Measurements from ENCODE around the gene OSTF1. TPM values are rescaled to one million over a fixed set of nuclear protein-coding genes. Genes with fewer than 3 reads are reported as not detected.

OSTF1 gene
- total RNA-seq, 1 donor from 2014 or later = 4.4 TPM

DNA sequence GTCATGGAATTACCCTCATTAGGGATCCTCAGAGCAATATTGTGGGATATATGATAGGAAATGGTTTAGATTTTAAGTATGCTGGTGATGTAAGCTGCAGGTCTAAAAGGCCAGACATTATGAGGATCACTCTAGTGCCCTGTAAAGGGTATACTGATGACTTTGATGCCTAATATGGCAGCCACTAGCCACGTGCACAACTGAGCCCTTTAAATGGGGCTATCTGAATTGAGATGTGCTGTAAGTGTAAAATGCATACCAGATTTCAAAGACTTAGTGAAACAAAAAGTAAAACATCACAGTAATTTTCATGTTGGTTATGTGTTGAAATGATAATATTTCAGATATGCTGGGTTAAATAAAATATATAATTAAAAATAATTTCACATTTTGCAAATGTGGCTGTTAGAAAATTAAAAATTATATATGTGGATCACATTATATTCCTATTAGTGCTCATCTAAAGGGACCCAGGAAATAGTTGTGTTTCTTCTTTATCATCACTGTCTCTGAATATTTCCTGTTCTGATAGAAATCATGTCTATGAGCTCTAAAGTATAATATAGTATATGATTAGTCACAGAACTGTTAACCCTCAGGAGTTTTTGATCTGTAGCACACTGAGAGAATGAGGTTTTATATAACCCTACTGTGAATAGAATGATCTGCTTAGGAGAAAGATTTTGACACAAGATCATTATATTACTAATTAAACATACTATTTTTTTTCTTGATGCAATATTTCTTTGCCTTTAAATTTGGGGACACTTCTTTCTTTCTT is 50.1 kb downstream of the OSTF1 start:
- TF ChIP-seq, protein P1, sequence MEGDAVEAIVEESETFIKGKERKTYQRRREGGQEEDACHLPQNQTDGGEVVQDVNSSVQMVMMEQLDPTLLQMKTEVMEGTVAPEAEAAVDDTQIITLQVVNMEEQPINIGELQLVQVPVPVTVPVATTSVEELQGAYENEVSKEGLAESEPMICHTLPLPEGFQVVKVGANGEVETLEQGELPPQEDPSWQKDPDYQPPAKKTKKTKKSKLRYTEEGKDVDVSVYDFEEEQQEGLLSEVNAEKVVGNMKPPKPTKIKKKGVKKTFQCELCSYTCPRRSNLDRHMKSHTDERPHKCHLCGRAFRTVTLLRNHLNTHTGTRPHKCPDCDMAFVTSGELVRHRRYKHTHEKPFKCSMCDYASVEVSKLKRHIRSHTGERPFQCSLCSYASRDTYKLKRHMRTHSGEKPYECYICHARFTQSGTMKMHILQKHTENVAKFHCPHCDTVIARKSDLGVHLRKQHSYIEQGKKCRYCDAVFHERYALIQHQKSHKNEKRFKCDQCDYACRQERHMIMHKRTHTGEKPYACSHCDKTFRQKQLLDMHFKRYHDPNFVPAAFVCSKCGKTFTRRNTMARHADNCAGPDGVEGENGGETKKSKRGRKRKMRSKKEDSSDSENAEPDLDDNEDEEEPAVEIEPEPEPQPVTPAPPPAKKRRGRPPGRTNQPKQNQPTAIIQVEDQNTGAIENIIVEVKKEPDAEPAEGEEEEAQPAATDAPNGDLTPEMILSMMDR (conservative IDR thresholded peaks at IDR 0.05) = no peak
- no peak for DNase-seq (ENCODE audit: low read depth, low spot score)
- no peaks in the 10 kb centered on the region for H3K27me3 Mint-ChIP-seq (ENCODE audit: low read depth)
- no peak overlapping the region for H3K4me3 Mint-ChIP-seq
- H3K27ac Mint-ChIP-seq (ENCODE audit: unreplicated experiment) = no peak overlapping the region
- H3K4me1 Mint-ChIP-seq = no peaks in the 10 kb centered on the region
- peaks cover 2% of the 10 kb centered on the region for H3K36me3 Mint-ChIP-seq (ENCODE audit: low read depth)
- H3K9me3 Mint-ChIP-seq = no peaks in the 10 kb centered on the region

DNA sequence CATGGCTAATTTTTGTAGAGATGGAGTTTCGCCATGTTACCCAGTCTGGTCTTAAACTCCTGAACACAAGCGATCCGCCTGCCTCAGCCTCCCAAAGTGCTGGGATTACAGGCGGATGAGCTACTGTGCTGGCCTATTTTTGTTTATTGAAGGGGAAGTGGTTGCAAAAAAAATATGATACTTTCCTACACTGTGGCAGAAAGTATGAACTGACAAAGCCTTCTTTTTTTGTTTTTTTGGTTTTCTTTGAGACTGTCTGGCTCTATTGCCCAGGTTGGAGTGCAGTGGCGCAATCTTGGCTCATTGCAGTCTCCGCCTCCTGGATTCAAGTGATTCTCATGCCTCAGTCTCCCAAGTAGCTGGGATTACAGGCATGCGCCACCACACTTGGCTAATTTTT is 50.9 kb downstream of the OSTF1 start:
- no peak for DNase-seq (ENCODE audit: low read depth, low spot score)
- Mint-ChIP-seq H3K4me1 (no peaks in the 10 kb centered on the region), H3K27me3 (ENCODE audit: low read depth) (no peaks in the 10 kb centered on the region), H3K9me3 (no peaks in the 10 kb centered on the region), H3K27ac (ENCODE audit: unreplicated experiment) (no peak overlapping the region), H3K4me3 (no peak overlapping the region), H3K36me3 (ENCODE audit: low read depth) (peaks cover 4% of the 10 kb centered on the region)
- TF ChIP-seq, protein P1 (conservative IDR thresholded peaks at IDR 0.05) = no peak

DNA sequence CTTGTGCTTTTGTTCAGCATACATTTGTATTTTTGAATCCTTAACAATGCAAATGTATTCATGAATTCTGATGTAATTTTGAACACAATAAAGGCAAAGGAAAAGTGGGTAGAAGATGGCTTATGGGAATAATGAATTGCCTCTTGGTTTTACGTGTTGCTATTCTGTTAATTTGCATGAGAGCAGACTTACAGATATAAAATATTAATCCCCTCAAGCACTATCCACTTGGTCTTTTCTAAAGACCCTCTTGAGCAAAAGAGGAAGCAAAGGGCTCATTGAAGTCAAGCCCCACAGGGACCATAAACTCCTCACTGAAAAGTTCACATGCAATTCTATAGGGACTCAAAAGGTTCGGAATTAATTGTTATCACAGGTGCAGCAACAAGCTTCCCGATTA is 51.9 kb downstream of the OSTF1 start:
- no peaks in the 10 kb centered on the region for H3K4me1 Mint-ChIP-seq
- peaks cover 5% of the 10 kb centered on the region for H3K9me3 Mint-ChIP-seq
- no peak overlapping the region for H3K4me3 Mint-ChIP-seq
- no peak overlapping the region for H3K27ac Mint-ChIP-seq (ENCODE audit: unreplicated experiment)
- no peaks in the 10 kb centered on the region for H3K27me3 Mint-ChIP-seq (ENCODE audit: low read depth)
- no peak for DNase-seq (ENCODE audit: low read depth, low spot score)
- TF ChIP-seq, protein P1 (conservative IDR thresholded peaks at IDR 0.05) = no peak
- H3K36me3 Mint-ChIP-seq (ENCODE audit: low read depth) = peaks cover 9% of the 10 kb centered on the region

DNA sequence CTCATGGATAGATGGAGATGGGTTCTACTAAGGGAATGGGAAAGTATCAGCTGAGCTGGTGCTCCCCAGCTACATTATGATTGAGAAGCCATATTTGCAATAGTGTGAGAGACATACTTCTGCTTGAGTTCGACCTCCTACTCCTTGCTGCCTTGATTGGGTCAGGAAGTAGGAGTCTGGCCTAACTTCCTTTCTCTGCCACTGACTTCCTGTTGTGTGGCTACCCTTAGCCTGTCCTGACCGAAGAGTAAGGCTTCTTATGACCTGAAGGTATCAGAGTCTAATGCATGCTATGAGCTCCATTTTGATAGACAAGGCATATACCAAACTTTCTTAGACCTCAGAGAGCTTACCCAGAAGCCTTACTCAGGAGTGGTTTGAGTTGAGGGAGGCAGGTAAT is 53.9 kb downstream of the OSTF1 start:
- H3K4me1 Mint-ChIP-seq = no peaks in the 10 kb centered on the region
- peaks cover 7% of the 10 kb centered on the region for H3K9me3 Mint-ChIP-seq
- TF ChIP-seq, protein P1 (conservative IDR thresholded peaks at IDR 0.05) = no peak
- H3K27me3 Mint-ChIP-seq (ENCODE audit: low read depth) = no peaks in the 10 kb centered on the region
- peaks cover 11% of the 10 kb centered on the region for H3K36me3 Mint-ChIP-seq (ENCODE audit: low read depth)
- DNase-seq (ENCODE audit: low read depth, low spot score) = no peak
- H3K4me3 Mint-ChIP-seq = no peak overlapping the region
- no peak overlapping the region for H3K27ac Mint-ChIP-seq (ENCODE audit: unreplicated experiment)

DNA sequence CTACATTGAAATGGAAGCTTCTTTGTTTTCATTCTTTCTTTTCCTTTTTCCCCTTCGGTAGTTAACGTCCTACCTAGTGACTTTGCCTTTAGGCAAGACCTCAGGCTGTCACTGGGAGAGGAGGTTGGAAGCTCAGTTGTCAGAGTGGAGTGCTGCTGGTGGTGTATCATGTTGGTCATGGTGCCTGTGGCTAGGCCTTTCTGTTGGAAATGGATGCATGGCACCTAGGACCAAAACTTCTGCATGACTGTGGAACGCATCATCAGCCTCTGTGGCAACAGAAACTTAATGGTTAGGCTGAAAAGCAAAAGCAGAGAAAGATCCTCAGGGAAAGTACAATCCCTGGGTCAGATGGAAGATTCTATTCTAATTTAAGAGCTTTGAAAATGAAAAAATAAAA is 57.9 kb downstream of the OSTF1 start:
- Mint-ChIP-seq H3K9me3 (peaks cover 7% of the 10 kb centered on the region), H3K4me3 (no peak overlapping the region), H3K4me1 (peaks cover 4% of the 10 kb centered on the region), H3K27me3 (ENCODE audit: low read depth) (no peaks in the 10 kb centered on the region), H3K27ac (ENCODE audit: unreplicated experiment) (no peak overlapping the region), H3K36me3 (ENCODE audit: low read depth) (peaks cover 11% of the 10 kb centered on the region)
- no peak for DNase-seq (ENCODE audit: low read depth, low spot score)
- TF ChIP-seq, protein P1 (conservative IDR thresholded peaks at IDR 0.05) = no peak

All from neural crest cell (in vitro differentiated cells).